ENCODE data around the gene EMCN.

Gene EMCN

DNA sequence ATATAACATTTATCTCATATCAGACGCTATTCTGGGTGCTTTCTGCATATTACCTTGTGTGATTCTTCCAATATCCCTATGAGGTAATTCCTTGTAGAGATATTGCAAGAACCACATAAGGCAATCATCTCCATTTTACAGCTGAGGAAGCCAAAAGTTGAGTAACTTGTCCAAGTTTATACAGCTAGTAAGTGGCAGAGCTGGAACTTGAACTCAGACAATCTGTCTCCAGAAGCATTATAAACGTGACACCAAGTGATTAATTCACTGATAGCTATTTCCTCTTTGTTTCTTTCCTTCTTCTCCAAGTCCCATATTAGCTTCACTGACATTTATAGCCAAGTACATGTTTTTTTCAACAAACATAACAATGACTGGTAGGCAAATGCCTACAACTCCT is 7.3 kb downstream of the EMCN start:
- H3K9me3 ChIP-seq (ENCODE audit: control insufficient read depth, insufficient read depth, low read length): no peaks in the 10 kb centered on the region
- H3K9ac ChIP-seq (ENCODE audit: low read depth, low read length): no peak overlapping the region
- no peaks in the 10 kb centered on the region for H3K4me1 ChIP-seq (ENCODE audit: insufficient read depth, low read length)
- H3K36me3 ChIP-seq (ENCODE audit: insufficient read depth, low read length): no peaks in the 10 kb centered on the region

DNA sequence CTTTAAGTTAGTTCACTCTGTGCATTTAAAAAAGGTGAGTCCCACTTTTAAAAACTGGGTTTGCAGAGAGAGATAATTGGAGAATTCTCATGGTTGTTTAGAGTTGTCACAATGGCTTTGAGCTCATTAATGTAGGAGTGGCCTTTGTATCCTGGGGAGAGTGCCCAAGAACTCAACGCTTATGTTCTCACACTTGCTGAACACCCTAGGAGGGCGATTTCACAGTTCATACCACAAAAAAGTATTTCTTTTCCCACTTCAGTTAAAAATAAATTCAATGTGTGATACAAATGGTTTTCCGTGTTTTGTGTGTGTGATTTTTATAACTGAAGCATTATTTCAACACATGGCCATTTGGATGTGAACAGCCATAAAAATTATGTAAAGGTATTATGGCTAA is 8.4 kb downstream of the EMCN start:
- no peaks in the 10 kb centered on the region for H3K36me3 ChIP-seq (ENCODE audit: insufficient read depth, low read length)
- H3K9ac ChIP-seq (ENCODE audit: low read depth, low read length): no peak overlapping the region
- no peaks in the 10 kb centered on the region for H3K9me3 ChIP-seq (ENCODE audit: control insufficient read depth, insufficient read depth, low read length)
- no peaks in the 10 kb centered on the region for H3K4me1 ChIP-seq (ENCODE audit: insufficient read depth, low read length)

DNA sequence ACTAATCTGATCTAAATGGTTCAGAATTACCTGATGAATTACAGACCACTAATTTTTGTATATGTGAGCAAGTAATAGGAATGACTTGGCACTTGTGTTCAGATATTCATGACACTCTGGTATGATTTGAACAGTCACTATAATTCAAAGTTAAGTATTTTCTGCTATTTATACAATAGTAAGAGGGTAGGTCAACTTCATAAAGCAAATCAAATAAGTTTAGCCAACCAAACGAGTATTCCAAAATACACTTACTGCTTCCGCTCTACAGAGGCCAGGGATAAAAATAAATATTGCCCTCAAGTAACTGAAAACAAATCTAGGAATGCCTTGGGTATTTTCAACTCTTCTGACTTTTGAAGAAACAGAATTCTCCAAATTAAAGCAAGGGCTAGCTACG is 9.1 kb downstream of the EMCN start:
- H3K9ac ChIP-seq (ENCODE audit: low read depth, low read length): no peak overlapping the region

DNA sequence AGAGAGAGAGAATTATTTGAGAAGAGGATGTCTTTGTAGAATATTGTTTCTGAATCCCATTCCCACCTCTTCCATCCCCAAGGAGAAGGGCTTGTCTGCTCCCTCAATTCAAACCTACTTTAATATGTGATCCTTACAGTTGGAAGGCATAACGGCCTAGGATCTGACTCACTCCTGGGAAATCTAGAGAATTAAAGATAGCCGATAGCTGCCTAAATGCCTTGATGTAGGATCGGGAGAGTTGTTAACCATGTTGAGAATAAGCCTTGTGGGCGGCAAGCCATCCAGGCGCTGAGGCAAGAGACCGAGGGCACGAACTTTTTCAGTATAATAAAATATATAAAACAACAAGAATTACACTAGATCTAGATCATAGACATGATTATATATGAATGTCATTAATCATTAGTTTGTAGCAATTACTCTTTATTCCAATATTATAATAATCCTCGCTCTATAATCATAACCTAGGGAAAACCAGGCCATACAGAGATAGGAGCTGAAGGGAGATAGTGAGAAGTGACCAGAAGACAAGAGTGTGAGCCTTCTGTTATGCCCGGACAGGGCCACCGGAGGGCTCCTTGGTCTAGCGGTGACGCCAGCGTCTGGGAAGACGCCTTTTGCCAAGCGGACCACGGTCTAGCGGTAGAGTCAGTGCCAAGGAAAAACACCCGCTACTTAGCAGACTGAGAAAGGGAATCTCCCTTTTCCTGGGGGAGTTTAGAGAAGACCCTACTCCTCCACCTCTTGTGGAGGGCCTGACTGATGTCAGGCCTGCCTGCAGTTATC is 13.5 kb downstream of the EMCN start:
- no peaks in the 10 kb centered on the region for H3K9me3 ChIP-seq (ENCODE audit: control insufficient read depth, insufficient read depth, low read length)

More for the DNA sequence above, 9.1 kb downstream of the EMCN start:
- no peaks in the 10 kb centered on the region for H3K36me3 ChIP-seq (ENCODE audit: insufficient read depth, low read length)
- H3K9me3 ChIP-seq (ENCODE audit: control insufficient read depth, insufficient read depth, low read length): no peaks in the 10 kb centered on the region
- H3K4me1 ChIP-seq (ENCODE audit: insufficient read depth, low read length): no peaks in the 10 kb centered on the region

DNA sequence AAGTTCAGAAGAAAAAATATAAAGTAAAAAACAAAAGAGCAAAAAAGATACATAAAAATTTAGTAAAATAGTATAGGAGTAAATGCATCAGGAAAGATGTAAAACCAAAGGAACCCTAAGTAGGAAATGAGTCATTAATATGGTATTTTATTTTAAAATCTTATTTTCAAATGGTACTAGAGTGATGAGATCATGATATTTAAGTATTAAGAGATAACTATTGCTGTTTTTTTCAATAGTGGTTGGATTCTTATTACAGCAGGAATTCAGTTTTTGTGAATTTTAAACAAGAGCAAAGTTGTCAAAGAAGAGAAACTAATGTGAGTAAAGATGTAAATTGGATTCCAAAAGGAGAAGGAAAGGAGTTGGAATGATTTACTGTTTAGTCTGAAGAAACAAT is 20.0 kb downstream of the EMCN start:
- H3K36me3 ChIP-seq (ENCODE audit: insufficient read depth, low read length): no peaks in the 10 kb centered on the region
- no peak overlapping the region for H3K9ac ChIP-seq (ENCODE audit: low read depth, low read length)
- H3K4me1 ChIP-seq (ENCODE audit: insufficient read depth, low read length): no peaks in the 10 kb centered on the region
- no peaks in the 10 kb centered on the region for H3K9me3 ChIP-seq (ENCODE audit: control insufficient read depth, insufficient read depth, low read length)

More for the DNA sequence above, 13.5 kb downstream of the EMCN start:
- Histone ChIP-seq H3K4me1 (ENCODE audit: insufficient read depth, low read length) (no peaks in the 10 kb centered on the region), H3K36me3 (ENCODE audit: insufficient read depth, low read length) (no peaks in the 10 kb centered on the region), H3K9ac (ENCODE audit: low read depth, low read length) (no peak overlapping the region)

DNA sequence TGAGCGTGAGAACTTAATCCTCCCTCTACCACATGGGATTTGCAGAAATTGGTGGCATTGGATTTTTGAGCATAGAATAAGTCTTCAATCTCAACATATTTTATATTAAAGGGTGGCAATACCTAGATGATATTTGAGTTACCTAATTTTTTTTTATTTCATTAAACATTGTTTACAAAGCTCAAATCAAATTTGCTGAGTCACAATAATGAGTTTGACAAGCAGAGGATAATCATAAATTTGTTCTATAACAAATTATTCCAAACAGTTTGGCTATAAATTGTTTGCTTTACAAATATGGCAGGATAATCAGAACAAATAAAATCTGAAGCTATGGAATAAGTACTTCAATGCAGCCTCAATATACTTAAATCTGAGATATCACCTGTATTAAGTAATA is 22.7 kb downstream of the EMCN start:
- H3K4me1 ChIP-seq (ENCODE audit: insufficient read depth, low read length): no peaks in the 10 kb centered on the region
- no peaks in the 10 kb centered on the region for H3K9me3 ChIP-seq (ENCODE audit: control insufficient read depth, insufficient read depth, low read length)
- H3K9ac ChIP-seq (ENCODE audit: low read depth, low read length): no peak overlapping the region
- no peaks in the 10 kb centered on the region for H3K36me3 ChIP-seq (ENCODE audit: insufficient read depth, low read length)

DNA sequence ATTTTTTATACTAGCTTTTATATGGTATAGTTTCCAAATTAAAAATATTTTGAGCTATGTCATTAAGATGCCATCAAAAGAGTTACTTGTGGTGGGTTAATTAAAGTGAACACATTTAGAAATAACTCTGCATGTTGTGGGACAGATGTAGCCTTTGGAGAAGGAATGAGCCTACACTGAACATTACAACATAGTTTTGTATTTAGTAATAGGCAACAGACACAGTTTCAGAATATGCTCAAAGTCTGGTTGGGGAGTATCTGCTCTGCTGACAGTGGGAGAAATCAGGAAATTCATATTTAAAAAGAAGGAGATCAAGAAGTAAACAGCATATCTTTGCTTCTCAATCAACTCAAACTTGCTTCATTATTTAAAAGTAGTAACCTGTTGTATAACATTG is 23.7 kb downstream of the EMCN start:
- H3K9me3 ChIP-seq (ENCODE audit: control insufficient read depth, insufficient read depth, low read length): no peaks in the 10 kb centered on the region
- no peaks in the 10 kb centered on the region for H3K4me1 ChIP-seq (ENCODE audit: insufficient read depth, low read length)
- no peaks in the 10 kb centered on the region for H3K36me3 ChIP-seq (ENCODE audit: insufficient read depth, low read length)
- no peak overlapping the region for H3K9ac ChIP-seq (ENCODE audit: low read depth, low read length)

DNA sequence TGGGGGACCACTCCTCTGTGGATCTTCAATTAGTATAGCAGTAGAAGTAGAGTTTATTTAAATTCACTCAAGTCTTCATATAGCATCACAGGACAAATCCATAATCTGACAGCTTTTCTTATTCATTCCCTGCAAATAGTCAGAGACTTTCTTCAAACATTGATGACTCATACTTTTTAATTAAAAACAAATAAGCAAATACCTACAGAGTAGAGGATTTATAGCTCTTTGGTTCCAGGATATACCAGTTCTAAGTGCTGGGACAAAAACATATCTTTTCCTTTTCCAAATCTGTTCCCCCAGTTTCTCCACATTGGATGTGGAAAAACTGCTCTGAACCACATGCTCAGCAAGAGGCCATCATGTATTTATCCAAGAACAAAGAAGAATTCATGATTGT is 24.1 kb downstream of the EMCN start:
- no peak overlapping the region for H3K9ac ChIP-seq (ENCODE audit: low read depth, low read length)
- H3K36me3 ChIP-seq (ENCODE audit: insufficient read depth, low read length): no peaks in the 10 kb centered on the region
- no peaks in the 10 kb centered on the region for H3K4me1 ChIP-seq (ENCODE audit: insufficient read depth, low read length)
- H3K9me3 ChIP-seq (ENCODE audit: control insufficient read depth, insufficient read depth, low read length): no peaks in the 10 kb centered on the region

DNA sequence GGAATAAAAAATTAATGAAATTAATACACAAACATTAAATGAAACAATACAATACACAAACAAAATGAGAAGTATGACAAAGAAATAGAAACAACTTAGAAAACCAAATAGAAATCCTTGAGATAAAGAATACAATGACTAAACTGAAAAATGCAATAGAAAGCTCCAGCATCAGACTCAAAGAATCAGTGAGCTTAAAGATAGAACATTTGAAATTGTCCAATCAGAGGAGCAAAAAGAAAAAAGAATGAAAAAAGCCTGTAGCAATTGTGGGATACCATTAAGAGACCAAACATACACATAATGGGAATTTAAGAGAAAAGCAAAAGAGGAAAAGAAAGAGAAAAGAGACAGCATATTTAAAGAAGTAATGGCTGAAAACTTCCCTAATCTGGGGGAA is 25.7 kb downstream of the EMCN start:
- H3K9ac ChIP-seq (ENCODE audit: low read depth, low read length): no peak overlapping the region
- no peaks in the 10 kb centered on the region for H3K36me3 ChIP-seq (ENCODE audit: insufficient read depth, low read length)
- no peaks in the 10 kb centered on the region for H3K4me1 ChIP-seq (ENCODE audit: insufficient read depth, low read length)
- H3K9me3 ChIP-seq (ENCODE audit: control insufficient read depth, insufficient read depth, low read length): no peaks in the 10 kb centered on the region

DNA sequence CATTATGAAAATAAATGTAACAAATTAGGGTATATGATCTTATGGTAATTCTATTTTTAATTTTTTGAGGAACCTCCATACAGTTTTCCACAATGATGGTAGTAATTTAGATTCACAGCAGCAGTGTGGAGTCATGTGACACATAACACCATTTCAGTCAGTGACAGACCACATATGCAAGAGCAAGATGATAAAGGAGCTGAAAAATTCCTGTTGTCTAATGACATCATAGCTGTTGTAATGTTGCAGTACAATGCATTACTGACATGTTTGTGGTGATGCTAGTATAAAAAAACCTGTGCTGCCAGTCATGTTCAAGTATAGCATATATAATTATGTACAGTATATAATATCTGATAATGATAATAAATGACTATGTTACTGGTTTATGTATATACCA is 28.5 kb downstream of the EMCN start:
- Histone ChIP-seq H3K9ac (ENCODE audit: low read depth, low read length) (no peak overlapping the region), H3K4me1 (ENCODE audit: insufficient read depth, low read length) (no peaks in the 10 kb centered on the region), H3K36me3 (ENCODE audit: insufficient read depth, low read length) (no peaks in the 10 kb centered on the region), H3K9me3 (ENCODE audit: control insufficient read depth, insufficient read depth, low read length) (no peaks in the 10 kb centered on the region)

DNA sequence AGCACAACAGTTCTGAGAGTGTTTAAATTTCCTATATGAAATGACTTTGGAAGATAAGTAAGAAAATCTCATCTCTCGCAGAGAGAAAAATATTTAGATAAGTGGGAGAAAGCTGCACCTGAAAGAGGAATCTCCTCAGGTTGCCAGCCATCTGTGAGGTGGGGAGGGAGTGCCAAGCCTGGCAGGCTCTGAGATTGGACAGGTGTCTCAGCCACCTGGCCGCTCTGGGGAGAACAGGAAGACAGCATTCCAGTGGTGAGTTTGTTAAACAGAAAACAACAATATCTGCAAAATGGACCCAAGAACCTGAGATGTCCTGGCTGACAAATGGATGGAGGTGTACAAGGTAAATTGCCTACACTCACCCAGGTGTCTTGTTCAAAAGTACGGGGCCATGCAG is 31.3 kb downstream of the EMCN start:
- Histone ChIP-seq H3K9ac (ENCODE audit: low read depth, low read length) (no peak overlapping the region), H3K36me3 (ENCODE audit: insufficient read depth, low read length) (no peaks in the 10 kb centered on the region), H3K9me3 (ENCODE audit: control insufficient read depth, insufficient read depth, low read length) (no peaks in the 10 kb centered on the region), H3K4me1 (ENCODE audit: insufficient read depth, low read length) (no peaks in the 10 kb centered on the region)

DNA sequence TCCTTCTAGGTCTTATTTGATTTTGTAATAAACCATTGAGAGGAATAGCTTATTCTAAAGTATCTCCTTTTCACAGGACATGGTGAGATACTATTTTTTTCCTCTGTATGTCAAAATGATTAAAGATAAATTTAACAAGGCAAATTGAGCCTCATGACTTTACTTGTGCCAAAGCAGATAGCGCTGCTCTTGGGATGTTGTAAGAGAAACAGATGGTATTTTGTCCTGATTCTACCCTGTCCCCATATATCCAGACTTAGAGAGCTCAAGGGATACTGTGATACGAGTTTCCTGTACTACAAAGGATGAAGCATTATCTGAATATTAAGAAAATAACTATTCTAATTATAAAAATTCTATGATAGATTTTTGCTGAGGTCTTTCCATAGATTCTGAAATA is 34.0 kb downstream of the EMCN start:
- Histone ChIP-seq H3K4me1 (ENCODE audit: insufficient read depth, low read length) (no peaks in the 10 kb centered on the region), H3K9me3 (ENCODE audit: control insufficient read depth, insufficient read depth, low read length) (no peaks in the 10 kb centered on the region), H3K9ac (ENCODE audit: low read depth, low read length) (no peak overlapping the region), H3K36me3 (ENCODE audit: insufficient read depth, low read length) (no peaks in the 10 kb centered on the region)

DNA sequence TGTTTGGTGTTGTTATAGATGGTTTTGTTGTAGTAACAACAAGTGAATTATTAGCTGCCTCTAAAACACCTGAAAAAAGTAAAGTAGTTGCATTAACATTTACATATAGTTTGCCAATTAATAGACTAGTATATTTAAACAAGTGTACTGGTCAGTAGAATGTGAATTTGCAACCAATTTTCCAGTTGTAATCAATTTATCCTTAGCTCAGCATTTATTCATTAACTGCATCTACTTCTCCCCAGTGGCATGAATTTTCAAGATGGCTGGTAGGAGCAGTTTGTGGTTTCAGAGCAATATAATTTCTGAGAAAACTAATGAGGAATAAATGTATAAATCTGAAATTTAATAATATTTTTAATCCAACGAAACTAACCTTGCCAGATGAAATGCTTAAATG is 37.9 kb downstream of the EMCN start:
- no peaks in the 10 kb centered on the region for H3K36me3 ChIP-seq (ENCODE audit: insufficient read depth, low read length)
- no peak overlapping the region for H3K9ac ChIP-seq (ENCODE audit: low read depth, low read length)
- H3K9me3 ChIP-seq (ENCODE audit: control insufficient read depth, insufficient read depth, low read length): no peaks in the 10 kb centered on the region
- H3K4me1 ChIP-seq (ENCODE audit: insufficient read depth, low read length): no peaks in the 10 kb centered on the region

DNA sequence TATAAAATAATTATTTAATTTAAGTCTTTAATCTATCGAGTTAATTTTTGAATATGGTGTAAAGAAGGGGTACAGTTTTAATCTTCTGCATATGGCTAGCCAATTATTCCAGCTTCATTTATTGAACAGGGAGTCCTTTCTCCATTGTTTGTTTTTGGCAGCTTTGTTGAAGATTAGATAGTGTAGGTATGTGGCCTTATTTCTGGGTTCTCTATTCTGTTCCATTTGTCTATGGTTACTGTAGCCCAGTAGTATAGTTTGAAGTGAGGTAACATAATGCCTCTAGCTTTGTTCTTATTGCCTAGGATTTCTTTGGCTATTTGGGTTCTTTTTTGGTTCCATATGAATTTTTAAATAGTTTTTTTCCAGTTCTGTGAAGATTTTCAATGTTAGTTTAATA is 48.3 kb downstream of the EMCN start:
- no peaks in the 10 kb centered on the region; the same call in 1 of the 2 replicates for H3K9me3 ChIP-seq (ENCODE audit: control insufficient read depth, insufficient read depth, low read length)
- no peaks in the 10 kb centered on the region for H3K4me1 ChIP-seq (ENCODE audit: insufficient read depth, low read length)
- H3K36me3 ChIP-seq (ENCODE audit: insufficient read depth, low read length): no peaks in the 10 kb centered on the region
- H3K9ac ChIP-seq (ENCODE audit: low read depth, low read length): no peak overlapping the region

DNA sequence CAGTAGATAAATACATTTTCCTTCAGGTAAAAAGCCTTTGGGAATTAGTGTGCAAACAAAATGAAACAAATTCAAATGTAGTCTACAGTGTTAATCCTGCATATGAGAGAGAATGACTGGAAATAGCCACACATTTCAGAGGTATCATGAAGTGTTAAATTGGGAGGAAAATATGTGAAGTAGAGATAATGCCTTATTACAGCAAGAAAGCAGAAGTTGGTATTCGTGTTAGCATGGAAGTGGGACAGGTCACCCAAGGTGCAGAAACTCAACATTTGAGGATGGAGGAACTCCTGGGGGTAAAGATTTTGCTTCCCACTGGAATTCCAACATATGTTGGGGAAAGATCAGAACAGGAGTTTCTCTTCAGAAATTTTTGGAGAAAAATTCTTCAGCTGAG is 51.3 kb downstream of the EMCN start:
- Histone ChIP-seq H3K4me1 (ENCODE audit: insufficient read depth, low read length) (no peaks in the 10 kb centered on the region), H3K9me3 (ENCODE audit: control insufficient read depth, insufficient read depth, low read length) (no peaks in the 10 kb centered on the region; the same call in 1 of the 2 replicates), H3K9ac (ENCODE audit: low read depth, low read length) (no peak overlapping the region), H3K36me3 (ENCODE audit: insufficient read depth, low read length) (no peaks in the 10 kb centered on the region)
